Osteoblast (primary cell): Measurements from ENCODE around the gene NAPG. TPM values are rescaled to one million over a fixed set of nuclear protein-coding genes. Genes with fewer than 3 reads are reported as not detected.
A peak's percentile ranks its signal among the peaks of the same experiment; 100 is the strongest.

ENCODE experiments used
- DNase-seq: peaks from one replicate; pipeline ENCODE4 v3.0.0; 2011; ENCODE audit warnings: low spot score, mixed read lengths; ENCODE audit not compliant: insufficient read length; ENCODE audit errors: missing footprints
- H2AFZ ChIP-seq: 2 replicates; pipeline ENCODE4 v1.6.0; 2011; ENCODE audit warnings: mild to moderate bottlenecking, low read length
- H3K27ac ChIP-seq: 2 replicates; pipeline ENCODE4 v1.5.1; 2011; ENCODE audit warnings: mild to moderate bottlenecking, low read depth, low read length, moderate library complexity
- H3K27me3 ChIP-seq: 2 replicates; pipeline ENCODE4 v1.6.0; 2012; ENCODE audit warnings: mild to moderate bottlenecking, control low read depth, inconsistent platforms, low read length, moderate library complexity; ENCODE audit not compliant: insufficient read depth
- H3K36me3 ChIP-seq: 2 replicates; pipeline ENCODE4 v1.5.1; 2011; ENCODE audit warnings: mild to moderate bottlenecking, low read length, control low read depth, moderate library complexity; ENCODE audit not compliant: insufficient read depth
- H3K4me1 ChIP-seq: 2 replicates; pipeline ENCODE4 v1.5.1; 2011; ENCODE audit warnings: mild to moderate bottlenecking, low read length, control low read depth, moderate library complexity; ENCODE audit not compliant: insufficient read depth
- H3K4me2 ChIP-seq: 2 replicates; pipeline ENCODE4 v1.6.0; 2011; ENCODE audit warnings: mild to moderate bottlenecking, low read length; ENCODE audit not compliant: insufficient read depth
- H3K4me3 ChIP-seq: fragments of 200-600 bp; sonication (generic); 3 replicates; pipeline ENCODE4 v1.5.1; 2012; ENCODE audit warnings: mild to moderate bottlenecking, low read length, inconsistent platforms; ENCODE audit not compliant: insufficient read depth
- H3K79me2 ChIP-seq: 2 replicates; pipeline ENCODE4 v1.6.0; 2012; ENCODE audit warnings: mild to moderate bottlenecking, low read length, control low read depth, inconsistent platforms; ENCODE audit not compliant: insufficient read depth
- H3K9me3 ChIP-seq: 2 replicates; pipeline ENCODE4 v1.5.1; 2011; ENCODE audit warnings: low read depth, low read length, control low read depth
- H4K20me1 ChIP-seq: 2 replicates; pipeline ENCODE4 v1.6.0; 2012; ENCODE audit warnings: mild to moderate bottlenecking, low read length, control low read depth; ENCODE audit not compliant: insufficient read depth
- total RNA-seq: library from RNA; depleted of rRNA; stranded (reverse); fragments of >200 nt; gene quantifications from 2 replicates; pipeline ENCODE4 v1.2.3, GENCODE V29; 2012
- TF ChIP-seq, protein P1 (sequence below): IDR thresholded peaks from 2 replicates; pipeline ENCODE4 v1.5.1; 2011; ENCODE audit warnings: mild to moderate bottlenecking, low read depth, low read length, moderate library complexity; ENCODE audit errors: extremely low read depth

The NAPG gene
- total RNA-seq, 1 donor = 47.4 TPM

DNA sequence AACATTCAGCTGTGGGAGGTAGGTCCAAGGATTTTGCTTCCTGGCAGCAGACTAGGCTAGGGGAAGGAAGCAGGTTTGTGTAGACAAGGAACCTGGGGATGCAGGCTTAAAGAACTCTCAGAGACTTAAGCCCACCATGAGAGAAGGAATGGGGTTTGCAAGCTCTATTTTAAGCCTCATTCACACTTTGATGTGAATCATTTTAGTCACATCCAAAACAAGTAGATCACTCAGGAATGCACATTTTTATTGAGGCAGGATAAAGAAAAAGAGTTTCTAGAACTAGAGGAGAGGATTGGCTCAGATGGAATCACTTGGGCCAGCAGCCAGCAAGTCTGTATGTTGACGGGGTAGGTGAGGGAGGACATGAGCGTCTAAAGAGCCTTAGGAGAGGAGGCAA lies 3.3 kb upstream of the NAPG start:
- no peak overlapping the region for H3K4me3 ChIP-seq
- no peak overlapping the region for H2AFZ ChIP-seq
- DNase-seq = peak; percentile 82
- H3K4me1 ChIP-seq = peaks cover 28% of the 10 kb centered on the region
- TF ChIP-seq, protein P1, sequence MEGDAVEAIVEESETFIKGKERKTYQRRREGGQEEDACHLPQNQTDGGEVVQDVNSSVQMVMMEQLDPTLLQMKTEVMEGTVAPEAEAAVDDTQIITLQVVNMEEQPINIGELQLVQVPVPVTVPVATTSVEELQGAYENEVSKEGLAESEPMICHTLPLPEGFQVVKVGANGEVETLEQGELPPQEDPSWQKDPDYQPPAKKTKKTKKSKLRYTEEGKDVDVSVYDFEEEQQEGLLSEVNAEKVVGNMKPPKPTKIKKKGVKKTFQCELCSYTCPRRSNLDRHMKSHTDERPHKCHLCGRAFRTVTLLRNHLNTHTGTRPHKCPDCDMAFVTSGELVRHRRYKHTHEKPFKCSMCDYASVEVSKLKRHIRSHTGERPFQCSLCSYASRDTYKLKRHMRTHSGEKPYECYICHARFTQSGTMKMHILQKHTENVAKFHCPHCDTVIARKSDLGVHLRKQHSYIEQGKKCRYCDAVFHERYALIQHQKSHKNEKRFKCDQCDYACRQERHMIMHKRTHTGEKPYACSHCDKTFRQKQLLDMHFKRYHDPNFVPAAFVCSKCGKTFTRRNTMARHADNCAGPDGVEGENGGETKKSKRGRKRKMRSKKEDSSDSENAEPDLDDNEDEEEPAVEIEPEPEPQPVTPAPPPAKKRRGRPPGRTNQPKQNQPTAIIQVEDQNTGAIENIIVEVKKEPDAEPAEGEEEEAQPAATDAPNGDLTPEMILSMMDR = no peak
- H3K27ac ChIP-seq = no peak overlapping the region
- peaks cover 10% of the 10 kb centered on the region for H4K20me1 ChIP-seq
- H3K9me3 ChIP-seq = no peaks in the 10 kb centered on the region
- H3K79me2 ChIP-seq = peaks cover 14% of the 10 kb centered on the region
- H3K27me3 ChIP-seq = peaks cover 1% of the 10 kb centered on the region
- H3K36me3 ChIP-seq = no peaks in the 10 kb centered on the region
- no peak overlapping the region for H3K4me2 ChIP-seq

DNA sequence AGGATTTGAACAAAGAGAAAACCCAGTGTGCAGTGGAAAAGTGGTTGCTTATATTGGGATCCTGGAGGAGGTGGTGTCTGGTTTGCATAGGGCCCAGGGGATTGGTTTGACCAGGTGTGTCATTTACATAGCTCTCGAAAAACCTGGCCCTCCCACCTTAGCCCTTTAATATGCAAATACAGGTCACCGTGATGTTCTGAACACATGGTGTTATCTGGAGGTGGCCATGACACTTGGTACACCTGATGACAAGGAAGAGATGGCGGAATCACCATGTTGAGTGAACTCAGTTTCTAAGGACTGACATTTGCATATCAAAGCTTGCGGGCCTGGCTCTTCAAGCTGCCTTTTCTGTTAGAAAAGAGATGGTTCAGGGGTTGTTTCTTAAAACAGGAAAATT lies 2.3 kb upstream of the NAPG start:
- Histone ChIP-seq H4K20me1 (peaks cover 16% of the 10 kb centered on the region), H3K4me2 (no peak overlapping the region), H3K4me3 (no peak overlapping the region), H2AFZ (no peak overlapping the region), H3K9me3 (no peaks in the 10 kb centered on the region), H3K4me1 (peaks cover 29% of the 10 kb centered on the region), H3K27ac (no peak overlapping the region), H3K79me2 (peaks cover 23% of the 10 kb centered on the region), H3K36me3 (no peaks in the 10 kb centered on the region), H3K27me3 (no peaks in the 10 kb centered on the region)
- TF ChIP-seq, protein P1 = no peak
- DNase-seq = no peak

DNA sequence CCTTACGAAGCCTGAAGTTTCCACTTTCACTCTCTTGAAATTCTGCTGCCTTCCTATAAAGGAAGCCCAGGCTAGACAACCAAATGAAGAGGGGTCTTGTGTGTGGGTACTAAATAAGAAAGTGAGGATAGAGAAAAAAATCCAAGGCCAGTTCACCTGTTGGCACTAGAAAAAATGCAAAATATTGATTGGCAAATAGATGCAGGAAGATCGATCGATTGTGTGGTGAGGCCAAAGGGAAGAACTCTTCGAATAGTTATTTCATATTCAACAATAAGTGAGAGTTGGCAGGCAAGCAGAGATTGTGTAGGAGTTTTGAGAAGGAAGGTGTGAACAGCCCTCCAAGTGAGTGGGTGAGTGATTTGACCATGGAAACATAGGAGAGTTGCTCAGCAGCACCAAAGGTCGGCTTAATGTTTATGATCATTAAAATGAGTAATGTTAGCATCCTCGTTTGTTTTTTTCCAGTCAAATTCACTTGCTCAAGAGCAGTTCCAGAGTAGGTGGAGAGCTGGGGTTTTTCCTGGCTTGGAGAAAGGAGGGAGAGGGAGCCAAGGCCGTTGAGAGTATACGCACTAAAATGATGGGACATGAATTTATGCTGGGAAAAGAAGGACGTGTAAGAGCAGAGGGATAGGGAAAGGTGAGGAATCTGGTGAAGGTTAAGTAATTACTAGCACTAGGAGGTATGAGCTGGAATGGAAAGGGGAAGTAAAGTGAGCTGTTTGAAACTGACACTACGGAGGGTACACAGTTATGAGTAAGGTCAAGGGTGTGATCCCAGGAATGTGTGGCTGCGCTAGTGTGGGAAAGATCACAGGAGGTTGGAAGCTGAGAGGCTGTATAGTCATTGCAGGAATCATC lies 1.1 kb upstream of the NAPG start:
- peak overlapping the region; percentile 95 for H3K4me2 ChIP-seq
- peak overlapping the region; percentile 79 for H2AFZ ChIP-seq
- peaks cover 21% of the 10 kb centered on the region for H3K4me1 ChIP-seq
- no peaks in the 10 kb centered on the region for H3K27me3 ChIP-seq
- TF ChIP-seq, protein P1 = no peak
- H3K36me3 ChIP-seq = no peaks in the 10 kb centered on the region
- H3K27ac ChIP-seq = peak overlapping the region; percentile 90
- peak; percentile 83 for DNase-seq
- H3K4me3 ChIP-seq = peak overlapping the region; percentile 99
- H3K9me3 ChIP-seq = no peaks in the 10 kb centered on the region
- peaks cover 35% of the 10 kb centered on the region for H3K79me2 ChIP-seq
- H4K20me1 ChIP-seq = peaks cover 25% of the 10 kb centered on the region

DNA sequence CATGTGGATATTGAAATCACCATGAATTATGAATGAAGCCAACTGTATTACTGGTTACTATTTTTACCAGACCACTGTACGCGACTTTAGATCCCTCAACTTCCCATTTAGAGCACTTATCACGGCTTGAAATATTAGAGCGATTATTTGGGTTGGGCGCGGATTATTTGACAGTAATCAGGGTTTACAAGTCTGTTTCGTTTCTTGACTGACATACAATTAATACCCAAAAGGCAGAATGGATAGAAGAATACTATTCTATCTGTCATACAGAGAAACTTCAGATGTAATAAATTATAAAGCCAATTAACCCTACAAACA lies 496 bp upstream of the NAPG start:
- peak overlapping the region; percentile 95 for H3K4me2 ChIP-seq
- H3K27ac ChIP-seq = peak overlapping the region; percentile 90
- H3K4me1 ChIP-seq = peaks cover 18% of the 10 kb centered on the region
- no peaks in the 10 kb centered on the region for H3K27me3 ChIP-seq
- DNase-seq = no peak
- H4K20me1 ChIP-seq = peaks cover 29% of the 10 kb centered on the region
- no peaks in the 10 kb centered on the region for H3K36me3 ChIP-seq
- no peaks in the 10 kb centered on the region for H3K9me3 ChIP-seq
- peak overlapping the region; percentile 99 for H3K4me3 ChIP-seq
- peak overlapping the region; percentile 79 for H2AFZ ChIP-seq
- peaks cover 41% of the 10 kb centered on the region for H3K79me2 ChIP-seq
- TF ChIP-seq, protein P1 = no peak
